GM12864 (cell line): ENCODE data around the gene ZFTA.

Source experiments
- DNase-seq: peaks from one replicate; pipeline ENCODE4 v3.0.0-alpha.2; 2011; ENCODE audit warnings: low read depth
- H3K4me3 ChIP-seq: 2 replicates; pipeline ENCODE4 v1.5.1; 2011; ENCODE audit warnings: mild to moderate bottlenecking, low read depth, low read length, control low read depth
- TF ChIP-seq, protein P1 (sequence below): IDR thresholded peaks from 2 replicates; pipeline ENCODE4 v1.5.1; 2011; ENCODE audit warnings: low read depth, mild to moderate bottlenecking, moderate library complexity, low read length, control low read depth, inconsistent platforms; ENCODE audit errors: missing control alignments

Gene ZFTA

DNA sequence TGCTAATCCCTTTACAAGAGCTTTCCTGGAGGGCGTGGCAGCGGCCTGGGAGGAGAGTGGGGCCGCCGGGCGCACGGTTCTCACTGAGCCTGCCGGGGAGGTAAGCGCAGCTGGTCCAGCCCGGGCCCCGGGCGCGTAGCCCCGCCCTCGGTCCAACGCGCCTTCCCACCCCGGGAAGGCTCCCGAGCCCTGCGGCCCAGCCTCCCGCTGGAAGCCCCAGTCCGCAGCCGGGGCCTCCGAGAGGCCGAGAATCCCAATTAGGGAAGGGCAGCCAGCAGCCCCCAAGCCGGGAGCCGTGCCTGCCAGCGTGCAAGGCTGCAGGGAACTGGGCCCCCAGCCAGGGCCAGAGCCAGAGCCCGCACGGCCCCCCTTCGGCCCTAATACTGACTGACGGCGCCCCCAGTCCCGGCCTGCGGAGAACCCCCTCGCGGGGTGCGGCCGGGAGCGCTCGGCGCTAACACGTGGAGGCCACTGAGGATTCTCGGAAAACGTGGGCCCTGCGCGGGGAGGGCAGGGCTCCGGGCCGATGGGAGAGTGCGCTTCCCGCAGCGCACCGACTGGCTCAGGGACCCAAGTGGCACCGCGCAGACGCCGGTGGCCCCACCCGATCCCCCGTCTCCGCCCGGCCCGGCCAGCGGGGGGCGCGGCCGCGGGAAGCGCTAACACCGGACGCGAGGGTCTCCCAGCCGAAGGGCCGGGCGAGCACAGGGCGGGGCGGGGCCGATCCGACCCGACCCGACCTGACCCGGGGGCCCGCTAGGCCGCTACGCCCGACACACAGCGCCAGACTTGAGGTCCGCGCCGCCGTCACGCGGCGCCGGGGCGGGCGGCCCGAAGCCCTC lies 5.7 kb downstream of the ZFTA start:
- TF ChIP-seq, protein P1, sequence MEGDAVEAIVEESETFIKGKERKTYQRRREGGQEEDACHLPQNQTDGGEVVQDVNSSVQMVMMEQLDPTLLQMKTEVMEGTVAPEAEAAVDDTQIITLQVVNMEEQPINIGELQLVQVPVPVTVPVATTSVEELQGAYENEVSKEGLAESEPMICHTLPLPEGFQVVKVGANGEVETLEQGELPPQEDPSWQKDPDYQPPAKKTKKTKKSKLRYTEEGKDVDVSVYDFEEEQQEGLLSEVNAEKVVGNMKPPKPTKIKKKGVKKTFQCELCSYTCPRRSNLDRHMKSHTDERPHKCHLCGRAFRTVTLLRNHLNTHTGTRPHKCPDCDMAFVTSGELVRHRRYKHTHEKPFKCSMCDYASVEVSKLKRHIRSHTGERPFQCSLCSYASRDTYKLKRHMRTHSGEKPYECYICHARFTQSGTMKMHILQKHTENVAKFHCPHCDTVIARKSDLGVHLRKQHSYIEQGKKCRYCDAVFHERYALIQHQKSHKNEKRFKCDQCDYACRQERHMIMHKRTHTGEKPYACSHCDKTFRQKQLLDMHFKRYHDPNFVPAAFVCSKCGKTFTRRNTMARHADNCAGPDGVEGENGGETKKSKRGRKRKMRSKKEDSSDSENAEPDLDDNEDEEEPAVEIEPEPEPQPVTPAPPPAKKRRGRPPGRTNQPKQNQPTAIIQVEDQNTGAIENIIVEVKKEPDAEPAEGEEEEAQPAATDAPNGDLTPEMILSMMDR, result no peak
- no peak for DNase-seq
- no peak overlapping the region for H3K4me3 ChIP-seq

DNA sequence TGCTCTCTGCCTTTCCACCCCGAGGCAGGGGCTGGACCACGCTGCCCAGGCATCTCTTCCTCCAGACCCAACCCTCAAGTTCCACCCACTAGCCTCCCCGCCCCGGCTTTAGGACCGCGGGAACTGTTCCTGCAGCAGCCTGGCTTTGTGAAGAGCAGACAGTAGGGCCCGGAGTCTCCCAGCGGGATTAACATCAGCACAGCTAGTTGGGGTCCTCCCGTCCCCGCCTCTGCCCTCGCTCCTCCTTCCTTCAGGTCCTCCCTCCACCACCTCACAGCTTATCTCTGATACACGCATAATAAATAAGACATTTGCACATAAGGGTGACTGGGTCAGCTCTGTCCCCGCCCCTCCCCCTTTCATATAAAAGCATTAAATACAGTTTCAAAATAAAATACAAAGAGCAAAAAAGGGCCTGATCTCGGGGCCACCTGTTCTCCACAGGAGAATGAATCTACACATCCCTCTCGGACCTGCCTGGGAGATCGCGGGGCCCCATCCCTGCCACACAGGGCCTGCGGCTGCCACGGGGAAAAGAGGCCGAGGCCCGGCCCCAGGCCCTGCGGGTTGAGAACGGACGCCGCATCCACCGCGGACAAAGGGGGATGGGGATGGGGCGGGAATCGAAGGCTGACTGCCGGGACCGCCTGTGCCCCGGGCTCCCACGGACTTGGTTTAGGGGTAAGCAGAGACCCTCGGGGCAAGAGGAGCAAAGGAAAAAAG lies 6.5 kb downstream of the ZFTA start:
- H3K4me3 ChIP-seq, result no peak overlapping the region
- no peak for DNase-seq
- TF ChIP-seq, protein P1, result no peak

DNA sequence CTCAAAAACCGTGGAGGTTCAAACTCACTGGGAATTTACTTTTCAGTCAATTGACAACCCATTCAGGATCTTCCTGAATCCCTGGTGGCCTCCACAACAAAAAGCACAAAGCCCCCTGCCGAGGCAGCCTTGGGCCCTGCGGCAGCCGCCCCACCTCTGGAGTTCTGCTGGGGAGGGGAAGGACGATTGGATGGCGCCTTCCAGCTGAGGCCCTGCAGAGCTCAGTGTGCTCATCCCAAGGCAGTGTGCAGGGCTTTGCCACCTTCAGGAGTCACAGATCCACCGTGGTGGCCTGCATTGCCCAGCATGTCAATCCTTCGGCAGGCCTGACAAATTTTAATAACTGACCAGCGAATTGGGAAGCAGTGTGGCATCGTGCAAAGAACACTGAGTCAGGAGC lies 7.4 kb downstream of the ZFTA start:
- no peak overlapping the region for H3K4me3 ChIP-seq
- TF ChIP-seq, protein P1, result no peak
- no peak for DNase-seq

DNA sequence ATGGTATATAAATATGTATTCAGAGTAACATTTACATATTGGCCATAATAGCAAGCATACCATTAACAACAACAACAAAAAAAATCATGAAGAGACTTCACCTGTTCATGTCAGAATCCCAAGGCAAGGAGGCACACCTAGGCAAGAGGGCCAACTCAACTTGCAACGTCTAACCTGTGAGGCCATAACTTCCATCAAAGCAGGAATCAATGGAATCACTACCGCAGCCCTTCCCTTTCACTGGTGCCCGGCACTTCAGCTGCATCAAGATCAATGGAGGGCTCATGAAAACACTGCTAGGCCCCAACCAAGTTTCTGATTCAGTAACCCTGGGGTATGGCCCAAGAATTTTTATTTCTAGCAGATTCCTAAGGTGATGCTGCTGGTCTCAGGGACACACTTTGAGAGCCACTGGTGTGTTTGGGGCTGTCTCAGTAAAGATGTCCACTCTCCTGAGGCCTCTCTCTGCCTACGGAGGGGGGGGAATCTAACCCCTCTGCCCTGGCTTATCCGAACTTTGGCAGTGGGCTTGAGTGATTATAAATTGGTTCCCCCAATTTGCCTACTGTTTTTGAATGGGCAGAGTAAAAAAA lies 8.0 kb downstream of the ZFTA start:
- TF ChIP-seq, protein P1, result no peak
- no peak overlapping the region for H3K4me3 ChIP-seq
- DNase-seq, result no peak

DNA sequence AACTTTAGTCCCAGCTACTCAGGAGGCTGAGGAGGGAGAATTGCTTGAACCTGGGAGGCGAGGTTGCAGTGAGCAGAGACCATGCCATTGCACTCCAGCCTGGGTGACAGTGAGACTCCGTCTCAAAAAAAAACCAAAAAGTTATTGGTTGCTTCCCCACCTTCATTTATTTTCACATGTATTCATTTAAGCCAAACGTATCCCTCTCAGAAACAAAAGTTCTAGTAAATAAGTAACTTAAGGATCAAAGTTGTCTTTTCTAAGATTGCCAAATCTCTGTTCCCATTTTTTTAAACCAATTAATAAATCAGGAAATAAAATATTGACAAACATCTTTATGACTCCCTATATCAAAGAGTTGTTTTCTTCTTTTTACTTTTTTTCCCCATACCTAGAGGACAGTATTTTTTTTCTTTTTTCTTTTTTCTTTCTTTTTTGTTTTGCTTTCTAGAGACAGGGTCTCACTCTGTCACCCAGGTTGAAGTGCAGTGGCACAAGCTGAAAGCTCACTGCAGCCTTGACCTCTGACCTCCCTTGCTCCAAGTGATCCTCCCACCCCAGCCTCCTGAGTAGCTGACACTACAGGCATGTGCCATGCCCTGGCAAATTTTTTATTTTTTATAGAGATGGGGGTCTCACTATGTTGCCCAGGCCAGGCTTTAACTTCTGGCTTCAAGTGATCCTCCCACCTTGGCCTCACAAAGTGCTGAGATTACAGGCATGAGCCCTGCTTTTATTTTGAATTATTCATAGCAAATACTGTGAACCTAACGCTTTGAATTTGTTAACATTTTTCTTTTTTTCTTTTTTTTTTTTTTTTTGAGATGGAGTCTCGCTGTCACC lies 11.4 kb downstream of the ZFTA start:
- no peak for DNase-seq
- no peak overlapping the region for H3K4me3 ChIP-seq
- TF ChIP-seq, protein P1, result no peak

DNA sequence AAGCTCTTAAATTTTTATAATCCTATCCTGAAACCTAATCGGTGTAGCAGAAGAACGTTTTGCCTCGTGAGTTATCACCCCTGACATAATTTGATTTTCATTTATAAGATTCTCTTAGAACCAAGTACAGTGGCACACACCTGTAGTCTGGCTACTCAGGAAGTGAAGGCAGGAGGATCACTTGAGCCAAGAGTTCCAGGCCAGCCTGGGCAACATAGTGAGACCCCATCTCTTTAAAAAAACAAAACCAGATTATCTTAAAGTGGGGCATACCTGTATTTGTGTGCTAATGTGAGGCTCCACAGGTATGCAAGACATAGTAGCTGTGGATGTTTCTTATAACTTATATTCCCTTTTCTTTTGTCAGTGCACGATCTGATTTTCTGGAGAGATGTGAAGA lies 19.0 kb downstream of the ZFTA start:
- DNase-seq, result no peak
- TF ChIP-seq, protein P1, result no peak
- H3K4me3 ChIP-seq, result no peak overlapping the region
